SK-N-SH treated with all-trans-retinoic acid at 6 μM for 48 hours (cell line): ENCODE measurements around the gene SUMO1.
A peak's percentile ranks its signal among the peaks of the same experiment; 100 is the strongest.

Experiments used
- ATAC-seq: fragments of 200-7000 bp; cut with Tn5 transposase; 3 replicates; pipeline ENCODE4 v1.9.1; 2020; ENCODE audit warnings: mild to moderate bottlenecking, moderate library complexity
- ARNTL ChIP-seq: fragments of 450-650 bp; formaldehyde crosslinking; IDR thresholded peaks from 2 replicates; pipeline ENCODE4 v1.5.0; 2020; ENCODE audit warnings: low read depth, mild to moderate bottlenecking, moderate library complexity, borderline replicate concordance
- BACH2 ChIP-seq: fragments of 250-450 bp; sonication (Bioruptor Pico); IDR thresholded peaks from 2 replicates; pipeline ENCODE4 v1.9.0; 2021; ENCODE audit warnings: mild to moderate bottlenecking, borderline replicate concordance
- CSDC2 ChIP-seq: fragments of 250-450 bp; sonication (Bioruptor Pico); IDR thresholded peaks from 2 replicates; pipeline ENCODE4 v1.5.0; 2020; ENCODE audit warnings: mild to moderate bottlenecking, moderate library complexity
- ESRRG ChIP-seq: fragments of 250-450 bp; sonication (Bioruptor Pico); IDR thresholded peaks from 2 replicates; pipeline ENCODE4 v1.6.1; 2021; ENCODE audit warnings: mild to moderate bottlenecking
- GLIS3 ChIP-seq: fragments of 250-450 bp; sonication (Bioruptor Pico); IDR thresholded peaks from 2 replicates; pipeline ENCODE4 v1.5.0; 2020; ENCODE audit warnings: mild to moderate bottlenecking, moderate library complexity
- ISL1 ChIP-seq: fragments of 250-450 bp; sonication (Bioruptor Pico); IDR thresholded peaks from 2 replicates; pipeline ENCODE4 v2.1.2; 2022; ENCODE audit warnings: mild to moderate bottlenecking, moderate library complexity
- OSR1 ChIP-seq: fragments of 250-450 bp; sonication (Bioruptor Pico); IDR thresholded peaks from 2 replicates; pipeline ENCODE4 v1.8.0; 2022; ENCODE audit warnings: moderate library complexity, mild to moderate bottlenecking, inconsistent platforms
- PPARA ChIP-seq: fragments of 250-450 bp; sonication (Bioruptor Pico); IDR thresholded peaks from 2 replicates; pipeline ENCODE4 v1.5.0; 2020; ENCODE audit warnings: mild to moderate bottlenecking, borderline replicate concordance
- RARB ChIP-seq: fragments of 250-450 bp; sonication (Bioruptor Pico); IDR thresholded peaks from 2 replicates; pipeline ENCODE4 v1.8.0; 2021; ENCODE audit warnings: mild to moderate bottlenecking, moderate library complexity
- SNAI2 ChIP-seq: fragments of 250-450 bp; sonication (Bioruptor Pico); IDR thresholded peaks from 2 replicates; pipeline ENCODE4 v1.5.0; 2020; ENCODE audit warnings: mild to moderate bottlenecking, moderate library complexity
- TCF4 ChIP-seq: fragments of 250-450 bp; sonication (Bioruptor Pico); IDR thresholded peaks from 2 replicates; pipeline ENCODE4 v1.8.0; 2021; ENCODE audit warnings: mild to moderate bottlenecking, moderate library complexity, borderline replicate concordance
- TOX ChIP-seq: fragments of 250-450 bp; sonication (Bioruptor Pico); IDR thresholded peaks from 2 replicates; pipeline ENCODE4 v1.8.0; 2021; ENCODE audit warnings: mild to moderate bottlenecking, moderate library complexity, borderline replicate concordance
- ZC3H10 ChIP-seq: fragments of 250-450 bp; sonication (Bioruptor Pico); IDR thresholded peaks from 2 replicates; pipeline ENCODE4 v1.5.1; 2021; ENCODE audit warnings: mild to moderate bottlenecking, moderate library complexity
- ZFP3 ChIP-seq: fragments of 250-450 bp; sonication (Bioruptor Pico); IDR thresholded peaks from 2 replicates; pipeline ENCODE4 v1.5.0; 2020; ENCODE audit warnings: mild to moderate bottlenecking, moderate library complexity
- ZFP30 ChIP-seq: fragments of 450-650 bp; formaldehyde crosslinking; IDR thresholded peaks from 2 replicates; pipeline ENCODE4 v1.5.0; 2022; ENCODE audit warnings: mild to moderate bottlenecking, moderate library complexity
- ZNF565 ChIP-seq: fragments of 450-650 bp; formaldehyde crosslinking; conservative IDR thresholded peaks from 2 replicates; pipeline ENCODE4 v1.5.0; 2020; ENCODE audit warnings: low read depth, mild to moderate bottlenecking, moderate library complexity
- ZNF70 ChIP-seq: fragments of 450-650 bp; formaldehyde crosslinking; IDR thresholded peaks from 2 replicates; pipeline ENCODE4 v1.5.0; 2020; ENCODE audit warnings: mild to moderate bottlenecking, moderate library complexity
- ZNF8 ChIP-seq: fragments of 450-650 bp; formaldehyde crosslinking; IDR thresholded peaks from 2 replicates; pipeline ENCODE4 v1.5.0; 2020; ENCODE audit warnings: mild to moderate bottlenecking, moderate library complexity
- TF ChIP-seq, protein P1 (sequence below): fragments of 250-450 bp; sonication (Bioruptor Pico); IDR thresholded peaks from 2 replicates; pipeline ENCODE4 v1.5.0; 2020; ENCODE audit warnings: mild to moderate bottlenecking, moderate library complexity
- TF ChIP-seq, protein P2 (sequence below): fragments of 250-450 bp; sonication (Bioruptor Pico); IDR thresholded peaks from 2 replicates; pipeline ENCODE4 v1.5.1; 2021; ENCODE audit warnings: mild to moderate bottlenecking, moderate library complexity
- TF ChIP-seq, protein P3 (sequence below): fragments of 250-450 bp; sonication (Bioruptor Pico); IDR thresholded peaks from 2 replicates; pipeline ENCODE4 v1.8.0; 2021; ENCODE audit warnings: low read depth, mild to moderate bottlenecking, moderate library complexity, borderline replicate concordance
- TF ChIP-seq, protein P4 (sequence below): fragments of 250-450 bp; sonication (Bioruptor Pico); IDR thresholded peaks from 2 replicates; pipeline ENCODE4 v1.8.0; 2020; ENCODE audit warnings: mild to moderate bottlenecking, moderate library complexity, borderline replicate concordance
- TF ChIP-seq, protein P5 (sequence below): fragments of 250-450 bp; sonication (Bioruptor Pico); IDR thresholded peaks from 2 replicates; pipeline ENCODE4 v1.5.1; 2020; ENCODE audit warnings: low read depth, mild to moderate bottlenecking, moderate library complexity

The SUMO1 gene

DNA sequence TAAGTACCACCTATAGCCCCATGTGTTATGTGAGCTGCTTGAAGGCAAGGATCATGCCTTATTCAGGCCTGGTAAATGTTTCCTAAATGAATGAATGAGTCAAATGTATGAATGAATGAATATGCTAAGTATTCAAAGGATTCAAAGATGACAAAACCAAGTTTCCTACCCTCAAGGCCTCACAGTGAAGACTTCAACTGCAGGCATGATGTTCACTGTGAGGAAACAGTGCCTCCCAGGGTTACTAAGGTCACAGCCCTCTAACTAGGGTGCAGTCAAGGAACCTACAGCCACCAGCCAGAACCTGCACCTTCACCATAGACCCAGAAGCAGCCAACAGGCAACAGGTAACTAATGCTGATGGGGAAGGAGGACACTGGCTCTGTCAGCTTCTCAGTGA, 69.3 kb downstream of the SUMO1 start:
- TF ChIP-seq SNAI2 (CRISPR knock-in tag): no peak
- ATAC-seq: no peak

DNA sequence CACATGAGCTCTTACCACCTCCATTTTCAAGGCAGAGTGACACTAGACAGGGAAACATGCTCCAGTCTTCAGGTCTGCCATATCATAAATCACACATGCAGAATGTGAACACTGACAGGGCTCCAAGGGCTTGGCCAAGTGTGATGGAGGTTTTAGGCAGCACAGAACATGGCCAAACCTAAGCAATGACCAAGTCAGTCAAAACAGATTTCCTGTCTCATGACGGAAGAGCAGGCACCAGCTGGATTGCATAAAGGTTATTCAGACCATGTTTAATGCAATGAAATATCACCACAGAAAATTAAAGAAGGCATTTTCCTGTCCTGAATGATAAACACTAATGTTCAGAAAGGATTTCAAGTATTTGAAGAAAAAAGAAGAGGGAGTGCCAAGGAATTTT, 72.5 kb downstream of the SUMO1 start:
- TF ChIP-seq, protein P1, sequence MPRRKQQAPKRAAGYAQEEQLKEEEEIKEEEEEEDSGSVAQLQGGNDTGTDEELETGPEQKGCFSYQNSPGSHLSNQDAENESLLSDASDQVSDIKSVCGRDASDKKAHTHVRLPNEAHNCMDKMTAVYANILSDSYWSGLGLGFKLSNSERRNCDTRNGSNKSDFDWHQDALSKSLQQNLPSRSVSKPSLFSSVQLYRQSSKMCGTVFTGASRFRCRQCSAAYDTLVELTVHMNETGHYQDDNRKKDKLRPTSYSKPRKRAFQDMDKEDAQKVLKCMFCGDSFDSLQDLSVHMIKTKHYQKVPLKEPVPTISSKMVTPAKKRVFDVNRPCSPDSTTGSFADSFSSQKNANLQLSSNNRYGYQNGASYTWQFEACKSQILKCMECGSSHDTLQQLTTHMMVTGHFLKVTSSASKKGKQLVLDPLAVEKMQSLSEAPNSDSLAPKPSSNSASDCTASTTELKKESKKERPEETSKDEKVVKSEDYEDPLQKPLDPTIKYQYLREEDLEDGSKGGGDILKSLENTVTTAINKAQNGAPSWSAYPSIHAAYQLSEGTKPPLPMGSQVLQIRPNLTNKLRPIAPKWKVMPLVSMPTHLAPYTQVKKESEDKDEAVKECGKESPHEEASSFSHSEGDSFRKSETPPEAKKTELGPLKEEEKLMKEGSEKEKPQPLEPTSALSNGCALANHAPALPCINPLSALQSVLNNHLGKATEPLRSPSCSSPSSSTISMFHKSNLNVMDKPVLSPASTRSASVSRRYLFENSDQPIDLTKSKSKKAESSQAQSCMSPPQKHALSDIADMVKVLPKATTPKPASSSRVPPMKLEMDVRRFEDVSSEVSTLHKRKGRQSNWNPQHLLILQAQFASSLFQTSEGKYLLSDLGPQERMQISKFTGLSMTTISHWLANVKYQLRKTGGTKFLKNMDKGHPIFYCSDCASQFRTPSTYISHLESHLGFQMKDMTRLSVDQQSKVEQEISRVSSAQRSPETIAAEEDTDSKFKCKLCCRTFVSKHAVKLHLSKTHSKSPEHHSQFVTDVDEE (CRISPR knock-in tag): no peak; the same call in 1 of the 2 replicates
- TF ChIP-seq RARB (CRISPR knock-in tag) (peak; percentile 73), SNAI2 (CRISPR knock-in tag) (peak; percentile 67; the same call in 1 of the 2 replicates), ESRRG (CRISPR knock-in tag) (no peak), ZNF70 (CRISPR knock-in tag) (no peak), TOX (CRISPR knock-in tag) (peak; percentile 88), ARNTL (CRISPR knock-in tag) (no peak), OSR1 (CRISPR knock-in tag) (no peak), BACH2 (CRISPR knock-in tag) (no peak), ISL1 (peak; percentile 96), ZNF8 (no peak), CSDC2 (CRISPR knock-in tag) (0 out of 2 replicates have a peak, but pooled peaks have one; percentile 36), GLIS3 (no peak), ZFP3 (CRISPR knock-in tag) (no peak), PPARA (CRISPR knock-in tag) (no peak), ZNF565 (CRISPR knock-in tag) (0 out of 2 replicates have a peak, but pooled peaks have one; percentile 6), ZC3H10 (CRISPR knock-in tag) (no peak), ZFP30 (CRISPR knock-in tag) (no peak), TCF4 (peak; percentile 50; the same call in 1 of the 2 replicates)
- TF ChIP-seq, protein P2, sequence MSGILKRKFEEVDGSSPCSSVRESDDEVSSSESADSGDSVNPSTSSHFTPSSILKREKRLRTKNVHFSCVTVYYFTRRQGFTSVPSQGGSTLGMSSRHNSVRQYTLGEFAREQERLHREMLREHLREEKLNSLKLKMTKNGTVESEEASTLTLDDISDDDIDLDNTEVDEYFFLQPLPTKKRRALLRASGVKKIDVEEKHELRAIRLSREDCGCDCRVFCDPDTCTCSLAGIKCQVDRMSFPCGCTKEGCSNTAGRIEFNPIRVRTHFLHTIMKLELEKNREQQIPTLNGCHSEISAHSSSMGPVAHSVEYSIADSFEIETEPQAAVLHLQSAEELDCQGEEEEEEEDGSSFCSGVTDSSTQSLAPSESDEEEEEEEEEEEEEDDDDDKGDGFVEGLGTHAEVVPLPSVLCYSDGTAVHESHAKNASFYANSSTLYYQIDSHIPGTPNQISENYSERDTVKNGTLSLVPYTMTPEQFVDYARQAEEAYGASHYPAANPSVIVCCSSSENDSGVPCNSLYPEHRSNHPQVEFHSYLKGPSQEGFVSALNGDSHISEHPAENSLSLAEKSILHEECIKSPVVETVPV (CRISPR knock-in tag): peak; percentile 24; the same call in 1 of the 2 replicates
- TF ChIP-seq, protein P3, sequence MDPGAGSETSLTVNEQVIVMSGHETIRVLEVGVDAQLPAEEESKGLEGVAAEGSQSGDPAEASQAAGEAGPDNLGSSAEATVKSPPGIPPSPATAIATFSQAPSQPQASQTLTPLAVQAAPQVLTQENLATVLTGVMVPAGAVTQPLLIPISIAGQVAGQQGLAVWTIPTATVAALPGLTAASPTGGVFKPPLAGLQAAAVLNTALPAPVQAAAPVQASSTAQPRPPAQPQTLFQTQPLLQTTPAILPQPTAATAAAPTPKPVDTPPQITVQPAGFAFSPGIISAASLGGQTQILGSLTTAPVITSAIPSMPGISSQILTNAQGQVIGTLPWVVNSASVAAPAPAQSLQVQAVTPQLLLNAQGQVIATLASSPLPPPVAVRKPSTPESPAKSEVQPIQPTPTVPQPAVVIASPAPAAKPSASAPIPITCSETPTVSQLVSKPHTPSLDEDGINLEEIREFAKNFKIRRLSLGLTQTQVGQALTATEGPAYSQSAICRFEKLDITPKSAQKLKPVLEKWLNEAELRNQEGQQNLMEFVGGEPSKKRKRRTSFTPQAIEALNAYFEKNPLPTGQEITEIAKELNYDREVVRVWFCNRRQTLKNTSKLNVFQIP: no peak
- TF ChIP-seq, protein P4, sequence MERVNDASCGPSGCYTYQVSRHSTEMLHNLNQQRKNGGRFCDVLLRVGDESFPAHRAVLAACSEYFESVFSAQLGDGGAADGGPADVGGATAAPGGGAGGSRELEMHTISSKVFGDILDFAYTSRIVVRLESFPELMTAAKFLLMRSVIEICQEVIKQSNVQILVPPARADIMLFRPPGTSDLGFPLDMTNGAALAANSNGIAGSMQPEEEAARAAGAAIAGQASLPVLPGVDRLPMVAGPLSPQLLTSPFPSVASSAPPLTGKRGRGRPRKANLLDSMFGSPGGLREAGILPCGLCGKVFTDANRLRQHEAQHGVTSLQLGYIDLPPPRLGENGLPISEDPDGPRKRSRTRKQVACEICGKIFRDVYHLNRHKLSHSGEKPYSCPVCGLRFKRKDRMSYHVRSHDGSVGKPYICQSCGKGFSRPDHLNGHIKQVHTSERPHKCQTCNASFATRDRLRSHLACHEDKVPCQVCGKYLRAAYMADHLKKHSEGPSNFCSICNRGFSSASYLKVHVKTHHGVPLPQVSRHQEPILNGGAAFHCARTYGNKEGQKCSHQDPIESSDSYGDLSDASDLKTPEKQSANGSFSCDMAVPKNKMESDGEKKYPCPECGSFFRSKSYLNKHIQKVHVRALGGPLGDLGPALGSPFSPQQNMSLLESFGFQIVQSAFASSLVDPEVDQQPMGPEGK (CRISPR knock-in tag): peak; percentile 72
- TF ChIP-seq, protein P5, sequence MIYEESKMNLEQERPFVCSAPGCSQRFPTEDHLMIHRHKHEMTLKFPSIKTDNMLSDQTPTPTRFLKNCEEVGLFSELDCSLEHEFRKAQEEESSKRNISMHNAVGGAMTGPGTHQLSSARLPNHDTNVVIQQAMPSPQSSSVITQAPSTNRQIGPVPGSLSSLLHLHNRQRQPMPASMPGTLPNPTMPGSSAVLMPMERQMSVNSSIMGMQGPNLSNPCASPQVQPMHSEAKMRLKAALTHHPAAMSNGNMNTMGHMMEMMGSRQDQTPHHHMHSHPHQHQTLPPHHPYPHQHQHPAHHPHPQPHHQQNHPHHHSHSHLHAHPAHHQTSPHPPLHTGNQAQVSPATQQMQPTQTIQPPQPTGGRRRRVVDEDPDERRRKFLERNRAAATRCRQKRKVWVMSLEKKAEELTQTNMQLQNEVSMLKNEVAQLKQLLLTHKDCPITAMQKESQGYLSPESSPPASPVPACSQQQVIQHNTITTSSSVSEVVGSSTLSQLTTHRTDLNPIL (CRISPR knock-in tag): no peak

DNA sequence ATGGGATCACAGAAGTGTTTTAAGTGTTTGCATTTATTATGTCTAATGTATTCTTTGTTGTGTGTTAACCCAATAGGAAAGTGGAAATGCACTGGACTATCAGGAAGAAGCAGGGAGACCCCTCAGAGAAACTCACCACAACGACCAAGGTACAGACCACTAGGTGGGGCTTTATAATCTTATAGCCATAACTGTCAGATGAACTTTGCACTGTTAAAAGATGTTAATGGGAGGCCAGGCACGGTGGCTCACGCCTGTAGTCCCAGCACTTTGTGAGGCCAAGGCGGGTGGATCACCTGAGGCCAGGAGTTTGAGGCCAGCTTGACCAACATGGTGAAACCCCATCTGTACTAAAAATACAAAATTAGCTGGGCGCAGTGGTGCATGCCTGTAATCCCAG, 73.2 kb downstream of the SUMO1 start:
- no peak for ATAC-seq

More for the DNA sequence above, 72.5 kb downstream of the SUMO1 start:
- ATAC-seq: peak; percentile 85

More for the DNA sequence above, 73.2 kb downstream of the SUMO1 start:
- TF ChIP-seq, protein P5 (CRISPR knock-in tag): no peak
- TF ChIP-seq PPARA (CRISPR knock-in tag): no peak
- no peak for TF ChIP-seq GLIS3
- TF ChIP-seq TOX (CRISPR knock-in tag): no peak
- TF ChIP-seq ZNF70 (CRISPR knock-in tag): no peak
